ENCODE measurements around the gene REPS2. TPM values are rescaled to one million over a fixed set of nuclear protein-coding genes. Genes with fewer than 3 reads are reported as not detected.

Gene REPS2
- total RNA-seq, 1 donor from 2014 or later: 4.1 TPM

DNA sequence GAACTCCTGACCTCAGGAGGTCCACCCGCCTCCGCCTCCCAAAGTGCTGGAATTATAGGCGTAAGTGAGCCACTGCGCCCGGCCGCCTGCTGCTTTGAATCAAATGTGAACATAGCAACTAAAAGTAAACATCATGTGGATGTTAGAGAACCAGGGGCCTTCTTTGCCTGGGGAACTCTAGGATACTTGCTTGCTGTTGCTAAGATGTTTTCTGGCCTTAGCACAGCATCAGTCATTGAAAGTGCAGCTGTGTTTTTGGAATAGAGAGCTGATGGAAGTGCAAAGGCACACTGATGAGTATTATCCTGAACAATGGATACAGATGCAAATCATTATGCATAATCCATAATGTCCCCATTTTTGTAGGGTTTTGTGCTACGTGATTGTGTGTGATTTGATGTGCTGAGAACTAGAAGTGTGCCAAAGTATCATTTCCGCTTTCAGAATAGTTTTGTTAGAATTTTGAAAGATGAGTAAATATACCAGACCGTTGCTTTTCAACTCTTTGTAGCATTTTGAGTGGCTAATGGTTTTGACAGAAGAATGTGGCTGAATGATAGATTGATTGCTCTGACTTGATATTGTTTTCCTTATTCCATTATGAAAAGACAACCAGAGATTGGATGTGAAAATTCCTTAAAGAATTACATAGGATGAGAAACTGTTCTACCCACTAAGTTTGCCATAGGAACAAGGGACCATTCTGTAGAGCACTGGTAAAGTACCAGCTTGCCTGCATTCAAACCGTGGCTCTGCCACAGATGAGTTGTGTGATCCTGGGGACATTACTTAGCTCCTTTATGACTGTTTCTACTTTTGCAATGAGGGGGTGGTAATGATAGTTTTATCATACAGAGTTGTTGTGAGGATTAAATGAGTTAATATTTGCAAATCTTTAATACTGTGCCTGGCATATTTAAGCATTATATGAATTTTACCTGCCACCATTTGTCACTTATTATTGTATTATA, 74.7 kb downstream of the REPS2 start:
- DNase-seq (ENCODE audit: low spot score): no peak
- no peaks in the 10 kb centered on the region for H3K9me3 Mint-ChIP-seq
- TF ChIP-seq, protein P1, sequence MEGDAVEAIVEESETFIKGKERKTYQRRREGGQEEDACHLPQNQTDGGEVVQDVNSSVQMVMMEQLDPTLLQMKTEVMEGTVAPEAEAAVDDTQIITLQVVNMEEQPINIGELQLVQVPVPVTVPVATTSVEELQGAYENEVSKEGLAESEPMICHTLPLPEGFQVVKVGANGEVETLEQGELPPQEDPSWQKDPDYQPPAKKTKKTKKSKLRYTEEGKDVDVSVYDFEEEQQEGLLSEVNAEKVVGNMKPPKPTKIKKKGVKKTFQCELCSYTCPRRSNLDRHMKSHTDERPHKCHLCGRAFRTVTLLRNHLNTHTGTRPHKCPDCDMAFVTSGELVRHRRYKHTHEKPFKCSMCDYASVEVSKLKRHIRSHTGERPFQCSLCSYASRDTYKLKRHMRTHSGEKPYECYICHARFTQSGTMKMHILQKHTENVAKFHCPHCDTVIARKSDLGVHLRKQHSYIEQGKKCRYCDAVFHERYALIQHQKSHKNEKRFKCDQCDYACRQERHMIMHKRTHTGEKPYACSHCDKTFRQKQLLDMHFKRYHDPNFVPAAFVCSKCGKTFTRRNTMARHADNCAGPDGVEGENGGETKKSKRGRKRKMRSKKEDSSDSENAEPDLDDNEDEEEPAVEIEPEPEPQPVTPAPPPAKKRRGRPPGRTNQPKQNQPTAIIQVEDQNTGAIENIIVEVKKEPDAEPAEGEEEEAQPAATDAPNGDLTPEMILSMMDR (IDR thresholded peaks at IDR 0.05): no peak
- no peak for TF ChIP-seq EZH2 (IDR thresholded peaks at IDR 0.05)
- no peak for TF ChIP-seq EZH2phosphoT487 (IDR thresholded peaks at IDR 0.05)

DNA sequence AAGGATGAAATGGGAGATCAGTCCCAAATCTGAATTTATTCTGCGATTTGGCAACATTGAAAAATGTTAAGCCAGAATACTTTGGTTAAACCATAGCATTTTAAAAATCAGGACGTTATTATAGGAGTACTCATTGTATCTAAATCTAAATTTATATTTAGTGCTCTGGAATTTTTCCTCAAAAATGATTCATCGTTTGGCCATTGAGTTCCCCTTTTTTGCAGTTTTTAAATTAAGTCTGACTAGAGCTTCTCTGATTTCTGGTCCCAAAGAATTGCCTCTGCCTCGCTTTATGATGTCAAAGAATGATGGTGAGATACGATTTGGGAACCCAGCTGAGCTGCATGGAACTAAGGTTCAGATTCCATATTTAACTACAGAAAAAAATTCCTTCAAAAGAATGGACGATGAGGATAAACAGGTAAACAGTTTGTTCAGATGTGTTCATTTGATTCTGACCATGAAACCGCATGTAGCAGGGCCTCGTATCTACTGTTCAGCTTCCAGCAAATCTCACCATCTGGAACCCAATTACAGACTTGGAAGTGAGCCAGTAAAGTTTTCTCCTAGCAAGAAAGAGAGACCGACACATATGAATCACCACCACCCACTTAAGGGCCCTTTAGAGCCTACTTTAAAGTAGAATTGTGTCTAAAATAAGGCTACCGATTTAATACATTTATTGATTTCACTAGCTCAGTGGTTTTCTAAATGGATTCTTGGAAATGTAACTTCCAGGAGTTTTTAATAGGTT, 75.6 kb downstream of the REPS2 start:
- Mint-ChIP-seq H3K36me3 (no peaks in the 10 kb centered on the region), H3K9me3 (no peaks in the 10 kb centered on the region), H3K27me3 (ENCODE audit: insufficient read depth, low read depth) (no peaks in the 10 kb centered on the region), H3K4me1 (peaks cover 15% of the 10 kb centered on the region), H3K4me3 (no peak overlapping the region), H3K27ac (no peak overlapping the region)
- no peak for TF ChIP-seq EZH2phosphoT487 (IDR thresholded peaks at IDR 0.05)
- TF ChIP-seq, protein P1 (IDR thresholded peaks at IDR 0.05): no peak
- TF ChIP-seq EZH2 (IDR thresholded peaks at IDR 0.05): no peak
- H2AFZ ChIP-seq (replicated peaks): no peak overlapping the region
- H3K27me3 ChIP-seq: no peaks in the 10 kb centered on the region
- H3K4me1 ChIP-seq: no peaks in the 10 kb centered on the region
- no peak overlapping the region for H3K9ac ChIP-seq
- no peaks in the 10 kb centered on the region for H3K9me3 ChIP-seq (ENCODE audit: low read depth)
- no peak for DNase-seq (ENCODE audit: low spot score)
- H4K20me1 ChIP-seq (ENCODE audit: low read depth): no peaks in the 10 kb centered on the region
- H3K79me2 ChIP-seq (ENCODE audit: low read depth): no peaks in the 10 kb centered on the region
- no peak overlapping the region for H3K4me3 ChIP-seq
- H3F3A ChIP-seq (ENCODE audit: low read depth): no peaks in the 10 kb centered on the region
- no peak overlapping the region for H3K27ac ChIP-seq
- no peaks in the 10 kb centered on the region for H3K36me3 ChIP-seq
- no peak overlapping the region for H3K4me2 ChIP-seq

More for the DNA sequence above, 74.7 kb downstream of the REPS2 start:
- Mint-ChIP-seq H3K27ac (no peak overlapping the region), H3K4me1 (peaks cover 15% of the 10 kb centered on the region), H3K36me3 (no peaks in the 10 kb centered on the region), H3K27me3 (ENCODE audit: insufficient read depth, low read depth) (no peaks in the 10 kb centered on the region), H3K4me3 (no peak overlapping the region)
- no peak overlapping the region for H3K4me3 ChIP-seq
- H3K4me2 ChIP-seq: no peak overlapping the region
- H3K79me2 ChIP-seq (ENCODE audit: low read depth): no peaks in the 10 kb centered on the region
- H3K27me3 ChIP-seq: no peaks in the 10 kb centered on the region
- H2AFZ ChIP-seq (replicated peaks): no peak overlapping the region
- H3K36me3 ChIP-seq: no peaks in the 10 kb centered on the region
- no peak overlapping the region for H3K9ac ChIP-seq
- H3F3A ChIP-seq (ENCODE audit: low read depth): no peaks in the 10 kb centered on the region
- no peak overlapping the region for H3K27ac ChIP-seq
- no peaks in the 10 kb centered on the region for H3K9me3 ChIP-seq (ENCODE audit: low read depth)
- no peaks in the 10 kb centered on the region for H3K4me1 ChIP-seq
- no peaks in the 10 kb centered on the region for H4K20me1 ChIP-seq (ENCODE audit: low read depth)

DNA sequence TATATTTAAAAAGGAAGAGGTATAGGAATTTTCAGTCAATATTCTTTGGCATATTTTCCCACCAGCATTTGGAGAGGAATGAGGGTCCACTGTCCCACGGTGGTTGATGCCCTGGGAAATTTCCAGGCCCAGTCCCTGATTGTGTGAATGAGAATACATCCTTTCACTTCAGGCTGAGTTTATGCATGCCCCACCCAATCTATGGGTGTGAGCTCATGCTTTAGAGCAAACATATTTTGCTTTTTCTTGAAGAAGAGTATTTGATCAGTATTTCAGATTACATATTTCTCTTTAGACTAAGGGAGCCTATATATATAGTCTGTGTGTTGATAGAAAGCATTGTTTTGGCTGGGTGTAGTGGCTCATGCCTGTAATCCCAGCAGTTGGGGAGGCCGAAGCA, 77.2 kb downstream of the REPS2 start:
- Histone ChIP-seq H4K20me1 (ENCODE audit: low read depth) (no peaks in the 10 kb centered on the region), H3K4me1 (no peaks in the 10 kb centered on the region), H3K4me3 (no peak overlapping the region), H3K9me3 (ENCODE audit: low read depth) (no peaks in the 10 kb centered on the region), H3K27ac (no peak overlapping the region), H3F3A (ENCODE audit: low read depth) (no peaks in the 10 kb centered on the region), H3K79me2 (ENCODE audit: low read depth) (no peaks in the 10 kb centered on the region), H3K4me2 (no peak overlapping the region), H3K36me3 (no peaks in the 10 kb centered on the region), H2AFZ (replicated peaks) (no peak overlapping the region), H3K27me3 (no peaks in the 10 kb centered on the region), H3K9ac (no peak overlapping the region)
- no peak for DNase-seq (ENCODE audit: low spot score)
- no peaks in the 10 kb centered on the region for H3K27me3 Mint-ChIP-seq (ENCODE audit: insufficient read depth, low read depth)
- no peaks in the 10 kb centered on the region for H3K9me3 Mint-ChIP-seq
- no peak overlapping the region for H3K27ac Mint-ChIP-seq
- peaks cover 15% of the 10 kb centered on the region for H3K4me1 Mint-ChIP-seq
- no peak overlapping the region for H3K4me3 Mint-ChIP-seq
- TF ChIP-seq EZH2phosphoT487 (IDR thresholded peaks at IDR 0.05): no peak
- no peaks in the 10 kb centered on the region for H3K36me3 Mint-ChIP-seq
